GM11168 (cell line): ENCODE measurements around the gene ADTRP.

Experiments
- in situ Hi-C: fragments of 300-500 bp; cut with MboI; formaldehyde crosslinking; loops from one replicate; pipeline ENCODE4 v1.12.0; 2022; ENCODE audit warnings: low sequenced_read_pairs; ENCODE audit not compliant: unreplicated experiment

The ADTRP gene

DNA sequence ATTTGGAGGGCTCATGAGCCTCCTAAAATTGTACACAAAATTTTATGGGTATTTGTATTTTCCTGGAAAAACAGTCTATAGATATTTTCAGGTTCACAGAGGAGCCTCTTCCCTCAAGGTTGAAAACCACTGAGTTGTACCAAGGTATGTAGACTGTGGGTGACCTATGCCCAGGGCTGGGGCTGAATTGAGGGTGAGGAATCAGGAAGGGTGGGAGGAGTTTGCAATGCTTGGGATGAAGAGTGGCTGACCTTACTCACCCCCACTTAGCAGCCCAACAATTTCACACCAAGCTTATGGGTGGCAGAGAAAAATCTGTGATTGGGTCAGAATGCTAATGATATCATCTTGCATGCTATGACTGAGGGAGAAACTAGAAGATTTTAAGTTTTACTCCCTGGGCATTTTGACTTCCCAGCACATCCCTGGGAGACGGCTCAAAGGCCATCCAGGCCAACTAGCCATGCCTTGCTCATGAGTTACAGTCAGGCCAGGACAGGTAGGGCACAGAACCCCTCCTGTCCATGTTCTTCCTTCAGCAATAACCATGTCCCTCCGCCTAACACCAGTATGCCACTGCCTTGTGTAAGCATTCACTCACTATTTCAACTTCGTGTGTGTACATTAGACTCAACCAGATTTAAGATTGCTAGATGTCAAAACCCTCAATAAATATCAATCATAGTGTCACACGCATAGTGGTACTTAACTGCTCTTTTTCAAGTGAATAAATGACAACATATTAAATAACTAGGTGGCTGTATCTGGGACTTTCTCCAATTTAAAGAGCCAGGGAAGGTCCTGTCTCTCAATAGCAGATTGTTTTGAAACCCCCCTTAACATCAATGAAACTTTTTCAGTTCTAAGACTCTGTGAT lies 16.6 kb downstream of the ADTRP start:
- in situ Hi-C loops = no loop called here

DNA sequence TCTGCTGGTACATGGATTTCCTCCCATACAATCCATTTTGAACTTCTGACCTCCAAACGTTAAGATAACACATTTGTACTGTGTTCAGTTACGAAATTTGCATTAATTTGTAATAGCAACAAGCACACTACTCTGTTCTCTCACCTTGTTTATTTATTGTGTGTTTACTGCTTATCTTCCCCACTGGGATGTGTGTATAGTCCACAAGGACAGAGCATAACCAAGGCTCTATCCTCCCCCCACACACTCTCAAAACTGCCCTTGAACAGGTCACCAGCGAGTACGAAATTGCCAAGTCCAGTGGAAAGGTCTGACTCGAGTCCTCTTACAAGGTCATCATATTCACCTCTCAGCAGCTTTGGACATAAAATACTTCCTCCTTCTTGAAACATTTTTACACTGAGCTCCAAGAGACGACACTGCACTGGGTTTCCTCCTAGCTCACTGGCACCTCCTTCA lies 18.6 kb downstream of the ADTRP start:
- in situ Hi-C loops = no loop called here

DNA sequence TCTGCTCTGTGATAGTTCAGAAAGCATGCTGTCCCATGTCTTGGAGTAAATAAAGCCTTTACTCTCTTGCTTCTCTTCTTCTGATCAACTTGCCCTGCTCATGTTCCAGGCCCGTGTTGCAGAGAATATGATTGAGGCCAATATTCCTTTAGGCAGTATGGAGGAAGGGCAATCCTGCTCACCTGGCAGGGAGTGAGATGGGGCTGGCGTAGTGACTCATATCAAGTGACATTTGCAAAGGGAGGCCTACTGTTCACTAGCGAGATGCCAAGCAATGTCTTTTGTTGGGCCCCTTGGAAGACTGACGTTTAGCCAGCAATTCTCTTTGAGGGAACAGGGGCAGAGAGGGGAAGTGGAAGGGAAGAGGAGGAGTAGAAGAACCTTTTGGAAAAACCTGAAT lies 19.7 kb downstream of the ADTRP start:
- in situ Hi-C loops = no loop called here

DNA sequence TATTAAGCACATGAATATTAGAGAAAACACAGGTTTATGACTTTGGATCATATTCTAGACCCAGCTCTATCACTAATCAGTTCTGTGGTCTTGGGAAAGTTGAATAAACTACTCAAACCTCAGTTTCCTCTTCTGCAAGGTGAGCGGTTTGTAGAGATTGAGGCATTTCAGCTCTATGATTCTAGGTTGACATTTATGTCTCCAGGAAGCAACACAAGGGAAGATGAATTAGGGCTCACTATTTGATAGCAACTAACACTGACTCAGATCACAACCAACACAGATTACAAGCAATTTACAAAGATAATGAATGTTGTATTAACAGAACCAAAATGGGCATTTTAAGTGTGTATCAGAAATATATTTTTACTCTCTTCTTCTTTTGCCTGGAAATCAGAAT lies 21.9 kb downstream of the ADTRP start:
- in situ Hi-C loops = no loop called here

DNA sequence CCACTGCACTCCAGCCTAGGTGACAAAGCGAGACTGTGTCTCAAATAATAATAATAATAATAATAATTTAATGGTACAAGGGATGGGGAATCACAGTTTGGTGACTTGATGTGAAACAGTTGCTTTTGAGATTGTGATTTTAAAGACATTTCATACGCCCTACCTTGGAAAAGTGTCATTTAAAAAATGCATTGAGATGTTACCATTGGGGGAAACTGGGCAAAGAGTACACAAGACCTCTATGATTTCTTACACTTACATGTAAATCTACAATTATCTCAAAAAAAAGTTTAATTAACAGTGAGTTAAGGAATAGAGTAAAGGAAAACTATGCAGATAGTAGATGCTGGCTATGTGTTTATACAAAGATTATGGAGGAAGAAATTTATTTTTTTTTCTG lies 22.3 kb downstream of the ADTRP start:
- in situ Hi-C loops = no loop called here

DNA sequence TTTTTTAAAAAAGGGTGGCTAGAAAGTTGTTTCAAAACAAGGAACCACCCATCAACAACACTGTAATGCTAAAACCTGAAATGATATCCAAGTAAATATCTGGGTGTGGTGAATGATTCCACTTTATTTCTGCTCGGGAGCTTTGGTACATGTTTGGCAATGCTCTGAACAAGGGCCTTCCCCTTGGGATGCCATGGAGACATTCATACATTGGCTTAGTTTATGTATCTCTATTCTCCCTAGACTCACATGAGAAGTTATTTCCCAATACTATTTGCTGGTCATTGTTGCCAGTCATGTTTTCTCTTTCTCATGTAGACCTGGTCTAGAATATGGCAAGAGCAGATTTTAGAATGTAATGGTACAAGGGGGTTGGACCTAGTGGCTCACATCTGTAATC lies 22.9 kb downstream of the ADTRP start:
- in situ Hi-C loops = no loop called here

DNA sequence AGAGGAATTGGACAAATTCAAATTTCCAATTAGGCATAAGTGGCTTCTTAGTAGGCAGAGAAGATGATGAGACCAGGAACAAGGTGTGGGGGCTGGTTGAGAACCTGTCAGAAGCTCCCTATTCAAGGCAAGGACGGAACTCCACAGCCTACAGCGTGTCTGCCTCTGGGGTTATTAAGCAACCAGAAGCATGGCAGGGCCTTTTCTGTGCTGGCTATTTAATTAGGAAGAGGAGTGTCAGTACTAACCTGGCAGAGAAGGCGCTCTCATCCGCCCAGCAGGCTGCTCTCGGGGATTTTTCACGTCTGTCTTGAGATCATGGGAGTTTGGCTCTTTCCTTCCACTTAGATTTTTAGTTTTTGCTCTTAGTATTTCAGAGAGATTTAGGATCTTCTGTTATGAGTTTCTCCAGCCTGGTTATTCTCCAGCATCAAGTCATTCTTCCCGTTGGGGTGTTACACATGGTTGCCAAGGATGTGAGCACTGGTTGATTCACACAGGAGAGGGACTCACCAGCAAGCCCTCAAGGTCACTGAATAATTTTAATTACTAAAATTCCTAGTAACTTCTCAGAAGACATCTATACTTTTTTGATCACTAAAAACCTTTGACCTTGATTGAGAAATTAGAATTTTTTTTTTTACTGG lies 23.9 kb downstream of the ADTRP start:
- in situ Hi-C loops = no loop called here

DNA sequence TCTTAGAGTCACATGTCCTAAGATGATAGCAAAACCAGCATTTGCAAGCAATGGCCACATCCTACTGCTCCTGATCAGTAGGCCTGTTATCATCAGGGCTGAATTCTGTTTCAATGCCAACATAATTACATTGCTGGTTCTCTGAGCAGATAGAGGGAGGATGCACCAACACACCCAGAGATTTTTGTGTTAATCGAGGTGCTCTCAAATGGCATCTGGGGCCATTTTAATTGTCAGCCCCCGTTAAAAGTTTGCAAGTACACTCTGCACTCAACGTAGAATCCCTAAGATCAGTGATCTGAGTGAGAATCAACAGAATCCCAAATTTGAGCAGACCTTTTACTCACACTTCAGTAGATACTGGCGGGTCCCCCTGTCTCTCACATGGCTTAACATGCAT lies 24.8 kb downstream of the ADTRP start:
- in situ Hi-C loops = no loop called here

DNA sequence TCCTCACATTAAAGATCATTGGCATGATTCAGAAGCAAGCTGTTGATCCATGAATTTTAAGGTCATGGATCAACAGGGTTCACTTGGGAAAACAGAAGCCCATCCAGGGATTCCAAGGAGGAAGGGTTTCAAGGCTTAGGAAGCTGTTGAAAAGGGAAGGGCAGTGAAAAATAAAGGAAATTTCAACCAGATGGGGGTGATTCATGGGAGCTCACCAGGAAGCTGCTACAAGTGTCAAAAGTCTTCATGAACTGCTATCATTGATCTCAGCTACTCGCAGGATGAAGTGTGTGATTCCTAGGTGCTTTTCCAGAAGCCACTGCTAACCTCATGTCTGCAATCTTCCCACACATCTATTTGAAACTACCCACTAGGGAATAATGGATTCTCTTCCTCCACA lies 26.2 kb downstream of the ADTRP start:
- in situ Hi-C loops = no loop called here

DNA sequence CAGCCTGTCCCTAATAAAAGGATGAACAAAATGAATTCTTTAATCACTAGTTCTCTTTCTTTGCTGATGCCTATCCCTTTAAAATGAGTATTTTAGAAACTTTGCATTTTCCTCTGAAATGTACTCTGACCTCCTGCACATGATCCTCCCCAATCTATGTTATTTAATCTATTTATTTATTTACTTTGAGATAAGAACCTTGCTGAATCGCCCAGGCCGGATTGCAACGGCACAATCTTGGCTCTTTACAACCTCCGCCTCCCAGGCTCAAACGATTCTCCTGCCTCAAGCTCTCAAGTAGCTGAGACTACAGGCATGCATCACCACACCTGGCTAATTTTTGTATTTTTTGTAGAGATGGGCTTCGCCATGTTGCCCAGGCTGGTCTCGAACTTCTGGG lies 27.9 kb downstream of the ADTRP start:
- in situ Hi-C loops = no loop called here

DNA sequence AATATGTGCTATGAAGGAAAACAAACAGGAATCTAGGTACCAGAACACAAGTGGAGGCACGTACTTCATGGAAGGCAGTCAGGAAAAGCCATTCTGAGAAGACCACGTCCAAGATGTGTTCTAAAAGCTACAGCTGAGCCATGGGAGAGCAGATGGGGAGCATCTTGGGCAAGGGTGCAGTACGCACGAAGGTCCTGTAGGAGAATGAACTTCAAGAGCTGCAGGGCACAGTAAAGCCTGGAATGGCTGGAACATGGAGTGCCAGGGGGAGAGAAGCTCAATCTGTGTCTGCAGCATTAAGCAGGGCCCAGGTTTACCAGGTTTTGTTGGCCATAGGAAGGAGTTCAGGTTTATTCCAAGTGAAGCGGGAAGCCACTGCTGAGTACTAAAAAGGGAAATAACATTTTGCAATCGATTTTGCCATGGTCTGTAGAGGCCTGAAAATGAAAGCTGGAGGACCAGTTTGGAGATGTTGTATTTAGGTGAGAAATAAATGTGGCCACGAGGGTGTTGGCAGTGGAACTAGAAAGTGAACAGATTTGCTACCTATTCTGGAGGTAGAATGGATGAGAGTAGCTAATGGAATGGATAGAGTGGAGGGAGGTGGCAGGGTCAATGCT lies 29.9 kb downstream of the ADTRP start:
- in situ Hi-C loops = loop anchor here (5.0 kb wide), 1 partner anchor 49 kb away; no protein-coding TSS in a partner anchor

DNA sequence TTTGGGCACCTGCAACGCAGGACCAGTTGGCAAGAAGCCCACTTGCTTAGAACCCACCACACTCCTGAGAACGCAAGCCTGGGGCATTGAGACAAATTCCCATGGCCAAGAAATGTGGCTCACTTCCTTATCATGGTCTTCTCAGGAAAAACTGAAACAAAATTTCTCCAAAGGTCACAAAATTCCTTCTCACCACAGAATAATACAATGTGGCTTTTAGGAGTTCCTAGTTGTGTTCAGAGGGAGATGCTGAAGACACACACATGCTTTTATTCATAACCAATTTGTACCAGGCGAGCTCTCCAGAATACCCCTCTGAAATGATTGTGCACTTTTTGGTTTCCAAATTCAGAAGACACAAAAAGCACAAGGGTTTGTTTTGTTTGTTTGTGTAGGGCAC lies 31.6 kb downstream of the ADTRP start:
- in situ Hi-C loops = loop anchor here (5.0 kb wide), 1 partner anchor 50 kb away; no protein-coding TSS in a partner anchor

DNA sequence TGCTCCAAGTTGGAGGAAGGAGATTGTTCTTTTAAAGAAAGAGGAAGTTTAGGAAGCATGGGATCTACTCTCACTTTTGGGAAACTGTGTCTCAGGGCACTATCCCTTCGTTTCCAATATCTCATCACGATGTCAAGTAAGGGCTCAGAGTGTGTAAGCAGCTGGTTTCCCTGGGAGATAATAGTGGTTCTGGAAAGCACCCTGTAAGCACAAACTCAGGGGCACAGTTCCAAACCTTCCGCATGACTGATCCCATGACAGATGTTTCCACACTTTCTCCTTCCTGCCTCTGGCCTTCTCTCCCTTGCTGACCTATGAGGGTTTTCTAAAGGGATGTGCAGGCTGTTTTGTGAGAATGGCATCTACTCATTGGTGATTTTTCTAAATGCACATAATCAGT lies 33.9 kb downstream of the ADTRP start:
- in situ Hi-C loops = loop anchor here (5.0 kb wide), 1 partner anchor 53 kb away; no protein-coding TSS in a partner anchor

DNA sequence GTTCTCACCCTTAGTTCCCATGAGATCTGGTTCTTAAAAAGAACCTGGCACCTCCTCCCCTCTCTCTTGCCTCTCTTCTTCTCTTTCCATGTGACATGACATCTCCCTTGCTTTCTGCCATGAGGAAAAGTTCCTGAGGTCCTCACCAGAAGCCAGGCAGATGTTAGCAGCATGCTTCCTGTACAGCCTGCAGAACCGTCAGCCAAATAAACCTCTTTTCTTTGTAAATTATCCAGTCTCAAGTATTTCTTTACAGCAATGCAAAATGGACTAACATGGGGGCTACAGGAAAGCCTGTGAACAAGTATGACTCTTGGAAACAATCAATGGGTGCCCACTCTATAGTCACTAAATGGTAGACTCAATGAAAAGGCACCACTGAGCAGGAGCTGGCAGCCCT lies 34.5 kb downstream of the ADTRP start:
- in situ Hi-C loops = no loop called here

DNA sequence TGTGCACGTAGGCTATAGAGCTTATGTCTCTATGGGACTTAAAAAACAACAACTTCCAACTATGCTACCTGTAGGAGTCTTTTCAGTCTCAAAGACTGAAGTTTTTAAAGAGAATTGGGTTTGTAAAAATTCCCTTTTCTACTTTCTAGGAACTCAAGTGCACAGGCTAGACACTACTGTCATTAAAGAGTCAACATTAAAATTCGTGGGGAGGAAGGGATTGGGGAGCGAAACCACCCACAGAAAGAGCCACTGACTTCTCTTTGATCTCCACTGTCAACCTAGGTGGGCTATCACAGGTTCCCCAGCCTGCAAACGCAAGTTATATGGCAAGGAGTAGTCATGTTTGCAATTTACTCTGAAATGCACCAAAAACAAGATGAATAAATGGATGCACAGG lies 37.7 kb downstream of the ADTRP start:
- in situ Hi-C loops = no loop called here

DNA sequence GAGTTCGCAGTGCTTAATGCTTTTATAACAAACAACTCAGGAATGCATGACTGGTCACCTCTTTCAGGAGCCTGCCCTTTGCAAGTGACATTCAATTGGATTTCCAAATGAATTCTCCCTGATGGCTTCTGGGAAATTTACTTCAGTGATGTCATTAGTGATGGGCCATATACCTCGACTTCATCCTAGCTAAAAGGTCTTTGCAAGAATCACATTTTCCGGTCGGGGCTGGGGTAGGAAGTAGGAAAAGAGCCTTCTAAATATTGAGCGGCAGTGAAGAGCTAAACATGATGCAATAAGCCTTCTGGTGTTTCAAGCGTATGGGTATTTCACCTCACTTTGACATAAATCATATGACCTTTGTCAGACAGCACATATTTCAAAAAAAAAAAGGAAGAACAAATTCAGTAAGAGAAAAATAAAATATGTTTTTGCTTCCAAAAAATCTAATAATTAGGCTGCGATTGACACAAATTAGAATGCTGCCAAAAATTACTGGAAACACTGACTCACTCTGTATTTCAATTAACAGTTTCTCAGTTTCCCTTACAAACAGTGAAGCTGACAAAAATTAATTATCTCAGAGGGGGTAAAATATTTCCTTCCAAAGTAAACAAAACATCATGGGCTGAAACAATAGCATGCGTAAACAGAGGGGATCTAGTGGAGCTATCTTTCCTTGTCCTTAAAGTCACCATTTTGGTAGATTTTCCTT lies 39.8 kb downstream of the ADTRP start:
- in situ Hi-C loops = loop anchor here (10.0 kb wide), 2 partner anchors 86 to 266 kb away; no protein-coding TSS in a partner anchor

DNA sequence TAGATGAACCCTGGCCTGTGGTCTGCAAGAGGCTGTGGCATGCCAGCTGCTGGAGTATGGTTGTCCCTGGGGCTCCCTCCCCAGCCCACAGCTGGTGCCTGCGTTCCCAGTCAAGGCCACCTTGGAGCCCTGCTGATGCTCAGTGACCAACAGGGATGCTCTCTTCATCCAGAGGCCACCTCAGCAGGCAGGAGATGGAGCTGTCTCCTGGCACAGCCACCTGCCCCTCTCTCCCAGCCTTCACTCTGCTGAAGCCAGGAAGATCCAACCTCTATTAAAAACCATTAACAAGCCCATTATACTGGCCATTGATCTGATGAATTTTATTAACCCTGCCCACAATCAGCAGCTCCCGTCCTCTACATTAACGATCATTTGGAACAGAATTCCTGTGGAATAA lies 40.4 kb downstream of the ADTRP start:
- in situ Hi-C loops = loop anchor here (10.0 kb wide), 2 partner anchors 87 to 267 kb away; no protein-coding TSS in a partner anchor

DNA sequence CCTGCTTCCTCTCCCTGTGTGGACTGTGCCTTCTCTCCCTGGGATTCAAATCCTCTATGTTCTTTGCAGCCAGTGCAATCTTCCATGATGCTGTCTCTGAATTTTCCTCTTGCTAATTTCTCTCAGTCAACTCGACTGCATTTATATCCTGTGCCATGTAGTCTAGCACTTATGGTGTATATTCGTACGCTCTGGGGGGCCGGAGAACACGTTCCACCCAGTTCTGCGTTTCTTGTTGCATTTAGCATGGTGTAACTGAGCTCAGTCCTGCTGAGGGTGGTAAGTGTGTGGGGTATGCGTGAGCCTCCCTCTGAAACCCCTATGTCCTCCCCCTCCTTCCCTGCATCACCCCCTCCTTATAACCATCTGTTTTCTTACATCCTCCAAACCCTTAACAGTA lies 42.0 kb downstream of the ADTRP start:
- in situ Hi-C loops = loop anchor here (10.0 kb wide), 2 partner anchors 88 to 268 kb away; no protein-coding TSS in a partner anchor

DNA sequence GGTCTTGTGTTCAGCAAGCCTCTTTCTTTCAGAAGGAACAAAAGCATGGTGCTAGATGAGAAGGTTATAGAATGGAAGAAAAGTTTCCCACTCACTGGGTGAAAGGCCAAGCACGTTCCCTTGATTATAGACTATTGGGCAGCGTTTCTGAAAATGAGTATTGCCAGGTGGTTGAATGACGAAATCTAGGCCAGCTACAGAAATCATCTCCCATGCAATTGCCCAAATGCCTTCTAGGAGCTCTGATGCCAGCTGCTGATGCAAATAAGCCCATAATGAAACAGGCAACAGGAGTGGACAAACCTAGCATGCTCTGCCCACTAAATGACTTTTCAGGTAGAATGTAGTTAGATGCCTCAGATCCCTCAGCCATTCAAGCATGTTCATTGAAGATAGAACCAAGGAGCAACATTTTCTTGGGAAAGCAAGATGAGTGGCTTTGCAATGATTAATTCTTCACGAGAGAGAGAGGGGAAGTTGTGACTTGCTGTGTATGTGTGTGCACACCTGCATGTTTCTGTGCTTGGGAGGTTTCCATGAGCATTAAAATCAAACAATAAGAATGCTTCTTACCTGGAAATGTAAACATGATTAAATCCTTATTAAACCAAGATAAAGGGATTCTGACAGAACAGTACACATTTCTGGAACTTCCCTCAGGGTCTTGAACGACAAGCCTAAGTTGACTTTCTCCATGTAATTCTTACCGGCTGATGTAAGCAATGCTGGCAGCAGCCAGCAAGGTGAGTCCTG lies 43.6 kb downstream of the ADTRP start:
- in situ Hi-C loops = loop anchor here (10.0 kb wide), 2 partner anchors 90 to 270 kb away; no protein-coding TSS in a partner anchor
